Measurements from ENCODE around the gene ATP8B1.
"Not testable (repeated sequence)": the region's sequence is repeated elsewhere in the genome, so short reads cannot be mapped to it uniquely, and the experiment has no call there.

Gene ATP8B1

DNA sequence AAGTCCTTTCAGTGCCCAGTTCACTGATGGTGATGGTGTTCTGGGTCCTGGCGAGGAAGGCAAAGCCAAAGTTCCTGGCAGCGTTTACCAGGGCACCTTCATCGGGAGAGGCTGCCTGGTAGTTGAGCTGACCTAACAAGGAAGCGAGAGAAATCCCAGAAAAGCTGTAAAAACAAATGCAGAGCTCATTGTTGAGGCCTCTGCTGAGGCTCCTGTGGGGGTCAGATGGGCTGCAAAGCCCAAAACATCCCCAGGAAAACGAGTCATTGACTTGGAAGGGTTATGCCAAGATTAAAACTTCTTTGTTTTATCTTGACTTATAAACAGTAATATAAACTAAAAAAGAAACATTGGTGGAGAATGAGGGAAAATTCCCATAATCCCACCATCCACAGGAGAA is 128.2 kb downstream of the ATP8B1 start:
- in situ Hi-C loops (cut with MboI; ENCODE audit: low sequenced_read_pairs) = no loop called here

GRCh38 chr18:57670046-57670445 is 133.1 kb downstream of the ATP8B1 start:
- in situ Hi-C loops (cut with MboI; ENCODE audit: low sequenced_read_pairs) = no loop called here

- in situ Hi-C loops (cut with MboI; ENCODE audit: low sequenced_read_pairs) = no loop called here
Measured at GRCh38 chr18:57668021-57668420, 135.1 kb downstream of the ATP8B1 start.

- in situ Hi-C loops (cut with MboI; ENCODE audit: low sequenced_read_pairs) = no loop called here
Measured at GRCh38 chr18:57666818-57667497, 136.2 kb downstream of the ATP8B1 start.

- in situ Hi-C loops (cut with MboI; ENCODE audit: low sequenced_read_pairs) = no loop called here
Measured at GRCh38 chr18:57664568-57665165, 138.4 kb downstream of the ATP8B1 start.

DNA sequence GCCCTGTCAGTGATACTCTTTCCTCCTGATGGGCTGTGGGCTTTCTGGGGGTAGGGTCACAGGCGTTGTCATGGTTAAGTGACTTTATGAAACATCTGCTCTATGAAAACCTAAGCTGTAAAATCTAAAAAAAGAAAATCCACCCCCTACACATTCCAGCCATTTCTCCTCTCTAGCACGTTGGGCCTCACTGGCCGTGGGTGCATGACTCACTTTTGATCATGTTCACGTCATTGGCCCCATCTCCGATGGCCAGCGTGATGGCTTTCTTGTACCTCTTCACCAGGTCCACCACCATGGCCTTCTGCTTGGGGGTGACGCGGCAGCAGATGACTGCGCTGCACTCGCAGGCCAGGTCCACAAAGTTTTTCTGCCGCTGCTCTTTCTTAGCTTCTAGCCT is 142.2 kb downstream of the ATP8B1 start:
- in situ Hi-C loops (cut with MboI; ENCODE audit: low sequenced_read_pairs) = no loop called here

DNA sequence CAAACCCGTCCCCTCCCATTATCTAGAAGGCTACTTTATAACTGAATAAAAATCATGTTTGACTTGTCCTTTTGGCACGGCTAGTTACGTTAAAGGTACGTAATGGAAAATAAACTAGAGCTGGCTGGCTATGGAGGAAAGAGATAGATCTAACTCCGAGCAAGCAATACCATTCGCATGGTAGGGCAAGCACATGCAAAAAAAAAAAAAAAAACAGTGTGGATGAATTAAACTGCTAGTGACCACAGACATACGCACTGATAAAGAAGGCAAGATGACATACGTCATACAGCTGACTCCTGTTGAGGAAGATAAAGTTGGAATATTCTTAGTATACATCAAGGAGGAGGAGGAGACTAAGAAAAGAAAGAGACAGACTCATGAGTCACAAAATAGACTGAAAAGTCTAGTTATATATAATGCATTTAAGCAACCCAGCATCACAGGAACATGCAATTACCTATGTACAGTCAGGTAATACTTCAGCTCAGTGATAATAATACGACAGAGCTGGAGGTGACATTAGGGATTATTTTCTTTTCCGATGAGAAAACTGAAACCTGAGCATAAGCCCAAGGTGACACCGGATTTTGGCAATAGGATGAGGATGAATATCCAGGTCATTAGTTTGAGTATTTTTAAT is 143.5 kb downstream of the ATP8B1 start:
- in situ Hi-C loops (cut with MboI; ENCODE audit: low sequenced_read_pairs) = no loop called here

GRCh38 chr18:57657542-57657941 is 145.6 kb downstream of the ATP8B1 start:
- in situ Hi-C loops (cut with MboI; ENCODE audit: low sequenced_read_pairs) = no loop called here

DNA sequence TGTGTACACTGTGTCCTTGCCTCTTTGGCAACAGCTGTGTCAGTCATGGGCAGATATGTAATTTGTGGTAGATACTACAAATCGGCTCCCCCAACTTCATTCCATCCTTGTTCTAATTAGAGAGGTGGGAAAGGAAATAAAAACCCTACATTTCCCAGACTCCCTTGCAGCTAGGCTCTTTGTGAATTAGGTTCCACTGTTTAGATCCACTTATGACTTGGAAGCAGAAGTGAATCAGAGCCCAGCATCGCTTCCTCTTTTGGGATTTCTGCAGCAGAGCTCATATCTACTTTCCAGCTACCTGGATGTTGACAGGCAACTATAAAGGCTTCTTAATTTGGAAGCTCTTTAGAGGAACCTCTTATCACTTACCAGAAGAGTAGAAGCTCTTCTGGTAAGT is 147.4 kb downstream of the ATP8B1 start:
- in situ Hi-C loops (cut with MboI; ENCODE audit: low sequenced_read_pairs) = no loop called here

- in situ Hi-C loops (cut with MboI; ENCODE audit: low sequenced_read_pairs) = no loop called here
Measured at GRCh38 chr18:57651914-57652313, 151.2 kb downstream of the ATP8B1 start.

- in situ Hi-C loops (cut with MboI; ENCODE audit: low sequenced_read_pairs) = no loop called here
Measured at GRCh38 chr18:57649556-57650500, 153.3 kb downstream of the ATP8B1 start.

DNA sequence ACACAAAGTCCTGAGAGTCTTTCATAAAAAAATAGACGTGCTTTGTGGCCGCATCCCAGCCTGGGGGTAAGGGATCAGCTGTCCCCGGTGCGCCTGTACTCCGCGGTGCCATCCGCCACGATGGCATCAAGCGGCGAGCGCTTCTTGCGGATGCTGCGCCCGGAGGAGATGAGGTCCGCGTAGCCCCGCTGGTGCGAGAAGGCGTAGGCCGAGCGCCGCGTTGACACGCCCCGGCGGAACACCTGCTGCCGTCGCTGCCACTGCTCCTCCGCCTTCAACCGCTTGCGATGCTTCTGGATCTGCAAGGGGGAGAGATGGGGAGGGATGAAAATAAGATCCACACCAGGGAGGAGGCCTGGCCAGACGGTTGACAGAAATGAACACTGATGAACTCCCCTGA is 154.7 kb downstream of the ATP8B1 start:
- in situ Hi-C loops (cut with MboI; ENCODE audit: low sequenced_read_pairs) = no loop called here

DNA sequence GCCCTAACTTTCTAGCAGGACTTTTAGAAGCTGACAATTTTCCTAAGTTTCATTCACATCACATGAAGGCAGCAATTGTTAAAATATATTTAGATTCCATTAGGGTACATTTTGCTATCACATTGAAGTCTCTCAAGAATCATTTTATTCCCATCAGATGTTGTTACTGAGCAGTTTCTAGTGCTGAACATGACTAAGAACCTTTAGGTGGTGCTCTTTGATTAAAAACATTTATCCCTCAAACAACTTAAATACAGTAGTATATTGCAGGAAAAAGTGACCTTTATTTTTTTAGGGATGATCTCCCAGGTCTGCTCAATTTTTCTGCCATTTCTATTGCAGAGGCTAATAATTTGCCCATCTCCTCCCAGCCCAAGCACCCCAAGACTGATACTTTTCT is 158.6 kb downstream of the ATP8B1 start:
- in situ Hi-C loops (cut with MboI; ENCODE audit: low sequenced_read_pairs) = no loop called here

GRCh38 chr18:57643726-57644125 is 159.4 kb downstream of the ATP8B1 start:
- in situ Hi-C loops (cut with MboI; ENCODE audit: low sequenced_read_pairs) = not testable (repeated sequence)

DNA sequence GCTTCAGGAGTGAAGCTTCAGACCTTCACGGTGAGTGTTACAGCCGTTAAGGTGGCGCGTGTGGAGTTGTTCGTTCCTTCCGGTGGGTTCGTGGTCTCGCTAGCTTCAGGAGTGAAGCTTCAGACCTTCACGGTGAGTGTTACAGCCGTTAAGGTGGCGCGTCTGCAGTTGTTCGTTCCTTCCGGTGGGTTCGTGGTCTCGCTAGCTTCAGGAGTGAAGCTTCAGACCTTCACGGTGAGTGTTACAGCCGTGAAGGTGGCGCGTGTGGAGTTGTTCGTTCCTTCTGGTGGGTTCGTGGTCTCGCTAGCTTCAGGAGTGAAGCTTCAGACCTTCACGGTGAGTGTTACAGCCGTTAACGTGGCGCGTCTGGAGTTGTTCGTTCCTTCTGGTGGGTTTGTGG is 160.7 kb downstream of the ATP8B1 start:
- in situ Hi-C loops (cut with MboI; ENCODE audit: low sequenced_read_pairs) = not testable (repeated sequence)

DNA sequence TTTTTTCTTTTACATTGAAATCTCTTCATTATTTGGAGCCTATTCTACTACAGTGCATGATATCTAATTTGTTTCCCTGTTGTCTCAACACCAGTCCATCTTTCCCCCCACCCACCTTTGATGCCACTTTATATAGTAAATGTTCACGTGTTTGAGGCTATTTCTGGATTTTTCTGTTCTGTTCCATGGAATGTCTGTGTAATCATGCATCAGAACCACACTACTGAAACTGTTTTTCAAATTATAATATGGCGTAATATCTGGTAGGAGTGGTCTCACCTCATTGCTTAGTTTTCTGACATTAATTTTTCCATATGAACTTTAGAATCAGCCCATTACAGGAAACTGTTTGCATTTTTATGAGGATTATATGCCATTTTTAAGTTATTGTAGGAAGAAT is 162.4 kb downstream of the ATP8B1 start:
- in situ Hi-C loops (cut with MboI; ENCODE audit: low sequenced_read_pairs) = no loop called here

DNA sequence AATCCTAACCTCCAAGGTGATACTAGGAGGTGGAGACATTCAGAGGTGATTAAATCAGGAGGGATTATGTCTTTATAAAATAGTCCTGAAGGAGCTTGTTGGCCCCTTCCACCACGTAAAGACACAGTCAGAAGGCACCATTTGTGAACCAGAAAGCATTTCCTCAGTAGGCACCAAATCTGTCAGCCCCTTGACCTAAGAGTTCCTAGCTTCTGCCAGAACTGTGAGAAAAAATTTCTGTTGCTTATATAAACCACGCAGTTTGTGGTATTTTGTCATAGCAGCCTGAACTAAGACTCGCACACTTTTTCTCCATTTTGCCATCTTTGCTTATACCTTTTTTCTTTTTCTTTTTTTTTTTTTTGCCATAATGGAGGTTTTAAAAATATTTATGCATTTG is 162.9 kb downstream of the ATP8B1 start:
- in situ Hi-C loops (cut with MboI; ENCODE audit: low sequenced_read_pairs) = no loop called here

DNA sequence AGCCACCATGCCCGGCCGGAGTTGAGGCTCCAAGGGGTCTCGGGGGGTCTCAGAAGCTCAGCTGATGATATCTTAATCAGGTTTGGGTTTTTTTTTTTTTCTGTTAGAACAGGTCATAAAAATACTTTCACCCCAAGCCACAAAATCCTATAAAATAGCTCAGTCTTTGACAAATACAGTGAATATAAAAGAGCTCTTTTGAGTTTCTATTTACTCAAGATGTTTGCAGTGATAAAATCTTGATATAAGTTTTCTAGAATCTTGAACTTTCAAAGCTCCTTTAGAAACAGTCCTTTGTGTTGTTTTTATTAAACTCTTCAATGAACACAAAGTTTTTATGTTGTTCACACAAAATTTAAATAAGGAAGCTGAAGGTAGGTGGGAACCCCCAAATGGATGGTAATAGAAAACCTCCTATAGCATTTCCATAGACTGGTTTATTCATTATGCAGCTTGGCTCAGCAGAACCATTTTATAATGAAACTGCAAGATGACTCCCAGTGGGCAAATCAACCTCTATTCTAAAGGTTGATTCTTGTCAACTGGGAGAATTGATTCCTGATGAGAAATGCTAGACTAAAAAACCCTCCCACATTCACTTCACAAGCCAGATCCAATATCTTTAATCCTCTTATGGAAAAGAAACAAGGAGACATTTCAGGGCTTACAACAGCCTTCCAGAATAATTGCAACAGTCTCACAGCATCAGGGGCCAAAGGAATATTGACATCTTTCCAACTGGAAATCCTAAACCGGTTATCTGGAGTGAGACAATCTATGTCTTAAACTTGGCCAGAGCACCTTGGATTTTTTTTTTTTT is 167.9 kb downstream of the ATP8B1 start:
- in situ Hi-C loops (cut with MboI; ENCODE audit: low sequenced_read_pairs) = no loop called here

- in situ Hi-C loops (cut with MboI; ENCODE audit: low sequenced_read_pairs) = no loop called here
Measured at GRCh38 chr18:57631697-57632096, 171.4 kb downstream of the ATP8B1 start.
